Mesothelial cell of epicardium (in vitro differentiated cells): ENCODE results near the gene ZXDB. TPM values are rescaled to one million over a fixed set of nuclear protein-coding genes. Genes with fewer than 3 reads are reported as not detected.
A peak's percentile ranks its signal among the peaks of the same experiment; 100 is the strongest.
"Not testable (repeated sequence)": the region's sequence is repeated elsewhere in the genome, so short reads cannot be mapped to it uniquely, and the experiment has no call there.

ENCODE experiments used
- DNase-seq, 2 experiments: peaks; one replicate each; pipeline ENCODE4 v3.0.0; 2021; ENCODE audit warnings: low spot score in 2 of 2; ENCODE audit not compliant: unreplicated experiment in 2 of 2
- H3K27ac Mint-ChIP-seq: 2 replicates; pipeline ENCODE4 v1.8.0; 2021; ENCODE audit warnings: mixed read lengths
- H3K27me3 Mint-ChIP-seq: 2 replicates; pipeline ENCODE4 v1.8.0; 2021; ENCODE audit warnings: low read depth, mixed read lengths
- H3K36me3 Mint-ChIP-seq: 2 replicates; pipeline ENCODE4 v1.8.0; 2021; ENCODE audit warnings: mixed read lengths
- H3K4me1 Mint-ChIP-seq: 2 replicates; pipeline ENCODE4 v1.8.0; 2021; ENCODE audit warnings: mixed read lengths
- H3K4me3 Mint-ChIP-seq: 2 replicates; pipeline ENCODE4 v1.8.0; 2021; ENCODE audit warnings: mild to moderate bottlenecking, moderate library complexity, mixed read lengths
- H3K9me3 Mint-ChIP-seq: 2 replicates; pipeline ENCODE4 v1.8.0; 2021; ENCODE audit warnings: mixed read lengths
- CTCF ChIP-seq: fragments of 200-600 bp; sonication (generic); IDR thresholded peaks from one replicate; pipeline ENCODE4 v1.5.0; 2021; ENCODE audit warnings: antibody characterized with exemption; ENCODE audit not compliant: unreplicated experiment
- total RNA-seq: library from RNA; stranded (reverse); gene quantifications from 3 replicates; pipeline ENCODE4 v1.2.1, GENCODE V29; 2021

The ZXDB gene
- total RNA-seq = 9.0 to 9.7 TPM (median 9.4 TPM) in 3 replicates

- not testable (repeated sequence) for H3K27me3 Mint-ChIP-seq, H3K36me3 Mint-ChIP-seq, DNase-seq
- H3K4me3 Mint-ChIP-seq = peak within 1 kb of the TSS; percentile 65
- H3K27ac Mint-ChIP-seq = peak within 1 kb of the TSS; percentile 89
- peaks cover 29% of the 10 kb centered on the region for H3K4me1 Mint-ChIP-seq
- H3K9me3 Mint-ChIP-seq = peaks cover 15% of the 10 kb centered on the region
Observed at GRCh38 chrX:57591284-57592159, at the start of gene ZXDB. TSS of gene ZXDB (plus strand) at chrX:57592011. CDS start at chrX:57592049, 38 bp downstream.

GRCh38 chrX:57565198-57565597 lies 26.6 kb upstream of the ZXDB start:
- H3K4me1 Mint-ChIP-seq = no peaks in the 10 kb centered on the region
- no peak for DNase-seq
- H3K36me3 Mint-ChIP-seq = no peaks in the 10 kb centered on the region
- no peaks in the 10 kb centered on the region for H3K27me3 Mint-ChIP-seq
- H3K27ac Mint-ChIP-seq = no peak overlapping the region
- peaks cover 52% of the 10 kb centered on the region for H3K9me3 Mint-ChIP-seq
- H3K4me3 Mint-ChIP-seq = no peak overlapping the region
- TF ChIP-seq CTCF = no peak

- no peaks in the 10 kb centered on the region for H3K4me1 Mint-ChIP-seq
- no peak for TF ChIP-seq CTCF
- H3K4me3 Mint-ChIP-seq = no peak overlapping the region
- H3K9me3 Mint-ChIP-seq = peaks cover 14% of the 10 kb centered on the region
- DNase-seq = no peak
- H3K36me3 Mint-ChIP-seq = no peaks in the 10 kb centered on the region
- no peaks in the 10 kb centered on the region for H3K27me3 Mint-ChIP-seq
- no peak overlapping the region for H3K27ac Mint-ChIP-seq
Observed at GRCh38 chrX:57573754-57574153, 18.1 kb upstream of the ZXDB start.

GRCh38 chrX:57582948-57583347 lies 8.9 kb upstream of the ZXDB start:
- H3K27me3 Mint-ChIP-seq, H3K27ac Mint-ChIP-seq, H3K4me3 Mint-ChIP-seq, H3K9me3 Mint-ChIP-seq, H3K36me3 Mint-ChIP-seq, DNase-seq, H3K4me1 Mint-ChIP-seq: not testable (repeated sequence)

- H3K4me3 Mint-ChIP-seq = no peak overlapping the region
- H3K9me3 Mint-ChIP-seq = peaks cover 8% of the 10 kb centered on the region
- no peaks in the 10 kb centered on the region for H3K27me3 Mint-ChIP-seq
Observed at GRCh38 chrX:57583477-57583876, 8.3 kb upstream of the ZXDB start.

GRCh38 chrX:57586360-57586759 lies 5.5 kb upstream of the ZXDB start:
- no peaks in the 10 kb centered on the region for H3K27me3 Mint-ChIP-seq
- no peak overlapping the region for H3K4me3 Mint-ChIP-seq
- no peak overlapping the region for H3K27ac Mint-ChIP-seq
- H3K4me1 Mint-ChIP-seq = peaks cover 8% of the 10 kb centered on the region
- no peak for DNase-seq
- no peak for TF ChIP-seq CTCF
- H3K9me3 Mint-ChIP-seq = peaks cover 20% of the 10 kb centered on the region
- no peaks in the 10 kb centered on the region for H3K36me3 Mint-ChIP-seq

More at GRCh38 chrX:57583477-57583876, 8.3 kb upstream of the ZXDB start:
- Mint-ChIP-seq H3K4me1 (no peaks in the 10 kb centered on the region), H3K36me3 (no peaks in the 10 kb centered on the region), H3K27ac (no peak overlapping the region)
- no peak for TF ChIP-seq CTCF
- no peak for DNase-seq
